COLO829 (cell line): ENCODE results near the gene PHKG1.
A peak's percentile ranks its signal among the peaks of the same experiment; 100 is the strongest.
"Not testable (repeated sequence)": the region's sequence is repeated elsewhere in the genome, so short reads cannot be mapped to it uniquely, and the experiment has no call there.

Experiments
- DNase-seq: peaks from one replicate; pipeline ENCODE4 v3.0.0; 2012; ENCODE audit warnings: low spot score

Gene PHKG1

GRCh38 chr7:56083150-56083785 lies 9.5 kb downstream of the PHKG1 start:
- DNase-seq: no peak

DNA sequence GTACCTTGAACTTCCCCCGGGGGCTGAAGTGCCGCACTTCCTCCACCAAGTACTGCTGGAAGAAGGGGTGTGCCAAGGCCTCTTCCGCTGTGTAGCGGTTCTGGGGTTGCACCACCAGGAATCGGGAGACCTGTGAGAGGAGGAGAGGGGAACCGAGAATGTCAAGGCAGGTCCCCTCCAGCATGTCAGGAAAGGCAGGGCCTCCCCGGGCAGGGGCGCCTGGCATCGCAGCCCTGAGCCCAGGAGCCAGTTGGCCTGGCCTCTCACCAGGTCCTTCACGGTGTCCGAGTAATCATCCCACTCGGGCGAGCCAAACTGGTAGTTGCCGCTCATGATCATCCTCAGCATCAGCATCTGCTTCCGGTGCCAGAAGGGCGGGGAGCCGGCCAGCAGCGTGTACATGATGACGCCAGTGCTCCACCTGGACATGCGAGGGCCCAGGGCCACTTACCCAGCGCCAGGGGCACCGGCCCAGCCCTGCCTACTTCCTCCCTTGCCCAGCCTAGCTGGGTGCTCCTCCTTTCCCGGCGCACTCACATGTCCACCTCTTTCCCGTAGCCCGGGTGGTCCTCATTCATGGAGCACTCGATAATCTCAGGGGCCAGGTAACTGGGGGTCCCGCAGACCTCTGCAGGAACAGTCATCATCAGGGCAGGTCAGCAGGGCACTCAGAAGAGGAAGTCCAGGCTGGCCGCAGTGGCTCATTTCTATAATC lies 11.0 kb downstream of the PHKG1 start:
- DNase-seq: no peak

- not testable (repeated sequence) for DNase-seq
These were observed 11.9 kb downstream of the PHKG1 start for GRCh38 chr7:56080726-56081435.

DNA sequence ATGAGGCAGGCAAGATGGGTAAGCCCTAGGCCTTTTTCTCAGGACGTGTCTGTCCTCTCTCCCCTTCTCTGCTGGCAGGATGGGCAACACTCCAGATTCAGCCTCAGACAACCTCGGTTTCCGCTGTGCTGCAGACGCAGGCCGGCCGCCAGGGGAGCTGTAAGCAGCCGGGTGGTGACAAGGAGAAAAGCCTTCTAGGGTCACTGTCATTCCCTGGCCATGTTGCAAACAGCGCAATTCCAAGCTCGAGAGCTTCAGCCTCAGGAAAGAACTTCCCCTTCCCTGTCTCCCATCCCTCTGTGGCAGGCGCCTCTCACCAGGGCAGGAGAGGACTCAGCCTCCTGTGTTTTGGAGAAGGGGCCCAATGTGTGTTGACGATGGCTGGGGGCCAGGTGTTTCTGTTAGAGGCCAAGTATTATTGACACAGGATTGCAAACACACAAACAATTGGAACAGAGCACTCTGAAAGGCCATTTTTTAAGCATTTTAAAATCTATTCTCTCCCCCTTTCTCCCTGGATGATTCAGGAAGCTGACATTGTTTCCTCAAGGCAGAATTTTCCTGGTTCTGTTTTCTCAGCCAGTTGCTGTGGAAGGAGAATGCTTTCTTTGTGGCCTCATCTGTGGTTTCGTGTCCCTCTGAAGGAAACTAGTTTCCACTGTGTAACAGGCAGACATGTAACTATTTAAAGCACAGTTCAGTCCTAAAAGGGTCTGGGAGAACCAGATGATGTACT lies 13.1 kb downstream of the PHKG1 start:
- no peak for DNase-seq

DNA sequence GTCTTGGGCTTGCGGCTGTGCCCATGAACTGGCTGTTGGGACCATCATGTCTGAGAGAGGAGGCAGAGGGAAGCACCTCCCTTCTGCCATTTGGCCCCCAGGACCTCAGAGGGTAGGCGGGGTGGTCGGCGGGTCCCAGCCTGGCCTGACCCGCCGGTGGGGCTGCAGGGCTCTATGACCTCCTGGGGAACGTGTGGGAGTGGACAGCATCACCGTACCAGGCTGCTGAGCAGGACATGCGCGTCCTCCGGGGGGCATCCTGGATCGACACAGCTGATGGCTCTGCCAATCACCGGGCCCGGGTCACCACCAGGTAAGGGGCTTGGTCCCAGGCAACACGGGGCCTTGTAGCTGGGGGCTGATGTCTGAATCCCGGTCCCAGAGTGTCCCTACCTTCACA lies 14.6 kb downstream of the PHKG1 start:
- DNase-seq: no peak

GRCh38 chr7:56077681-56078080 lies 15.1 kb downstream of the PHKG1 start:
- no peak for DNase-seq

DNA sequence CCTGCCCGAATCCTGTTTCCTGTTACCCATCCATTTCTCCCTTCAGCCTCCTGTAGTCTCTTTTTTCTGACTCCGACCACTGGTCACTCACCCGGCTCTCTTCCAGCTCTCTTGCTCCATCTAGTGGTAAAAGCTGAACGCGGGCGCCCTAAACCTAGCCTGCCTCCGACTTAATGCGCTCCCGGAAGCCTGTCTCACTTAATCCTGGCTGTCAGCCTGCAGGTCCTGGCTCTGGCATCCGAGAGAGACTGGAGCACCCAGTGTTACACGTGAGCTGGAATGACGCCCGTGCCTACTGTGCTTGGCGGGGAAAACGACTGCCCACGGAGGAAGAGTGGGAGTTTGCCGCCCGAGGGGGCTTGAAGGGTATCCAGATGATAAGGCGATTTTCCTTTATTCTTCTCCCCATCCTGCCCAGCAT lies 18.4 kb downstream of the PHKG1 start:
- peak; percentile 77 for DNase-seq

- not testable (repeated sequence) for DNase-seq
These were observed 26.4 kb downstream of the PHKG1 start for GRCh38 chr7:56066376-56066775.

DNA sequence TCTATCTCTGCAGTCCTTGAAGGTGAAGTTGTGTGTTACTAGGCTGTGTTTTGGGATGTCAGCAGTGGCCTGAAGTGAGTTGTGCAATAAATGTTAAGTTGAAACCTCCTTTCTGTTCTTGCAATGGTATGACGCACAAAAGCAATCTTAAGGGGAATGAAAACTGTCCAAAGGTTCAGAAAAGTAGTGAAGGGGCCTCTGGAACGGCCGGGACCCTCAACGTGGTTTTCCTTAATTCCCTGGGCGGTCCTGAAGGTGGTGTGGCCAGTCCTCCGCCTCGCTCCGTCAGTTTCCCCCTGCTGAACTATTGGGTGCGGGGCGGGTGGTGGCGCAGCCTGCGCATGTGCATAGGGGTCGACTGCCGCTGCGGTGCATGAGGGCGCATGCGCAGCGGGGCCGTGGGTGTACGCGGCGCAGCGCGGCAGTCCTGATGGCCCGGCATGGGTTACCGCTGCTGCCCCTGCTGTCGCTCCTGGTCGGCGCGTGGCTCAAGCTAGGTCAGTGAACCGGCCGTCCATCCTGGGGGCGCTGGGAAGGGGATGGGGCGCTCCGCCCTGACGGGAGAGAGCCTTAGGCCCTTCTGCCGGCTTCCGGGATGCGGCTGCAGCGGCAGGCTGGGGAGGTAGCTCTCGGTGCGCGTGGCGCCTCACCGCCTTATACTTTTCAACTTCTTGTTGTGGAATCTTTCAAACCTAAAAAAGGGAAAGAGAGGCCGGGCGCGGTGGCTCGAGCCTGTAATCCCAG lies 28.7 kb downstream of the PHKG1 start, which contains the start of gene SUMF2:
TSS of gene SUMF2 (plus strand) at position 405 of the 744 bp plus-strand sequence. CDS start at position 431, 26 bp downstream.
- DNase-seq: peak; percentile 97

- no peak for DNase-seq
These were observed 29.3 kb downstream of the PHKG1 start for GRCh38 chr7:56063500-56063881.

GRCh38 chr7:56062382-56062781 lies 30.4 kb downstream of the PHKG1 start:
- peak; percentile 88 for DNase-seq

DNA sequence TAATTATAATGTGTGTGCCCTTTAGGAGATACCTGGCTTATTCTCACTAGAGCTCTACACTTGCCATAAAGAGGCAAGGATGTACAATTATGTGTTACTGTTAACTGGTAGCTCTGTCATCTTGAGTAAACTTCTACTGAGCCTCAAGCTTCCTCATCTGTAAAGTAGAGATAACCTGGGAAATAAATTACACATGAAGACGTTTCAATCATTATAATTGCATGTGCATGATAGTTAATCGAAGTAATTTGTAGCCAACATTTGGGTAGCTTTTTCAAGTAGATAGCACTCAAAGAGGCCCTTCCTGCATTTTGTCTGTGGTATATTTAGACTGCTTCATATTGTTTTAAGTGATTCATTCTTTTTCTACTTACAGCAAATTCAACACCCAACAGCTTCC lies 38.8 kb downstream of the PHKG1 start:
- no peak for DNase-seq

DNA sequence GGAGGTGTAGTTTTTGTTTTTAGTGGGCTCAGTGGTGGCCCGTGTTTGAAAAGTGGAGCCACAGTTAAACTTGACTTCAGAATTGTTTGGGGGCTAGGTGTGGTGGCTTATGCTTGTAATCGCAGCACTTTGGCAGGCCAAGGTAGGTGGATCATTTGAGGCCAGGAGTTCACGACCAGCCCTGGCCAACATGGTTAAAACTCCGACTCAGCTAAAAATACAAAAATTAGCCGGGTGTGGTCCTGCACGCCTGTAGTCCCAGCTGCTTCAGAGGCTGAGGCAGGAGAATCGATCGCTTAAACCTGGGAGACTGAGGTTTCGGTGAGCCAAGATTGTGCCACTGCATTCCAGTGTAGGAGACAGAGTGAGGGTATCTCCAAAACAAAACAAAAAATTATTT lies 39.4 kb downstream of the PHKG1 start:
- no peak for DNase-seq

GRCh38 chr7:56051339-56052191 lies 41.2 kb downstream of the PHKG1 start, which contains the start of the genes CCT6A and PSPH:
CCT6A (plus strand) TSS chr7:56051765; CDS start chr7:56051849, 84 bp downstream.
PSPH (minus strand) TSS chr7:56051444; CDS start chr7:56021212, 30,232 bp downstream.
- DNase-seq: peak; percentile 94

- no peak for DNase-seq
These were observed 41.8 kb downstream of the PHKG1 start for GRCh38 chr7:56051053-56051338.

DNA sequence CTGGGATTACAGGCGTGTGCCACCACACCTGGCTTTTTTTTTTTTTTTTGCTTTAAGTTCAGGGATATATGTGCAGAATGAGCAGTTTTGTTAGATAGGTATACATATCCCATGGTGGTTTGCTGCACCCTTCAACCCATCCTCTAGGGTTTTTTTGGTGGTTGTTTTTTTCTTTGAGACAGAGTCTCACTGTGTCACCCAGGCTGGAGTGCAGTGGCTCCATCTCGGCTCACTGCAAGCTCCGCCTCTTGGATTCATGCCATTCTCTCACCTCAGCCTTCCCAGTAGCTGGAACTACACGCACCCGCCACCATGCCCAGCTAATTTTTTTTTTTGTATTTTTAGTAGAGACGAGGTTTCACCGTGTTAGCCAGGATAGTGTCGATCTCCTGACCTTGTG lies 44.0 kb downstream of the PHKG1 start:
- not testable (repeated sequence) for DNase-seq

GRCh38 chr7:56048245-56048644 lies 44.5 kb downstream of the PHKG1 start:
- no peak for DNase-seq

GRCh38 chr7:56047446-56048116 lies 45.2 kb downstream of the PHKG1 start:
- DNase-seq: not testable (repeated sequence)

DNA sequence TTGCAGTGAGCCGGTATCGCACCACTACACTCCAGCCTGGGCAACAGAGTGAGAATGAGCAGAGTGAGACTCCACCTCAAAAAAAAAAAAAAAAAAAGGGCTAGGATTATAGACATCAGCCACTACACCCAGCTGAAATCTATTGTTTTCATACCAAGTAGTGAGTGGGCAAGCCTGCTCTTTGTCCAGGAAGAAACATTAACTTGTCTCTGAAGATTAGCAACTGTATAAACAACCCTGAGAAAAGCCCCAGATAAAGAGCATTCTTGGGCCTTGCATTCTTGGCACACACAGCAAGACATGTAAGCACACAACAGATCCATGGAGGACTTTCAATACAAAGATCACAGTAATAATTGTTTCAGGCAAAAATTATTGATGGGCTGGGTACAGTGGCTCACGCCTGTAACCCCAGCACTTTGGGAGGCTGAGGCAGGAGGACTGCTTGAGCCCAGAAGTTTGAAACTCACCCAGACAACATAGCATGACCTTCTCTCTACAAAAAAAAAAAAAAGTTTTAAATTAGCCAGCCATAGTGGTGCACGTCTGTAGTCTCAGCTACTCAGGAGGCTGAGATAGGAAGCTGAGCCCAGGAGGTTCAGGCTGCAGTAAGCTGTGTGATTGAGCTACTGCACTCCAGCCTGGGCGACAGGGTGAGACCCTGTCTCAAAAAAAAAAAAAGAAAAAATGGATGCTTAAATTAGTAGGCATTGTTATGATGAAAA lies 45.9 kb downstream of the PHKG1 start:
- no peak for DNase-seq
